22Rv1 (cell line): ENCODE measurements around the gene DTNA.

Source experiments
- H3K27ac ChIP-seq: fragments of 450-650 bp; 2 replicates; pipeline ENCODE4 v1.5.1; 2017
- CTCF ChIP-seq: fragments of 450-650 bp; IDR thresholded peaks from 2 replicates; pipeline ENCODE4 v1.5.1; 2017; ENCODE audit warnings: mild to moderate bottlenecking
- ZFX ChIP-seq: fragments of 450-650 bp; IDR thresholded peaks from 2 replicates; pipeline ENCODE4 v1.6.1; 2017; ENCODE audit warnings: antibody characterized with exemption, borderline replicate concordance

DTNA gene

GRCh38 chr18:34857320-34857719 is 147.2 kb downstream of the DTNA start:
- H3K27ac ChIP-seq = no peak overlapping the region
- TF ChIP-seq CTCF = no peak
- no peak for TF ChIP-seq ZFX

- H3K27ac ChIP-seq = no peak overlapping the region
- TF ChIP-seq CTCF (no peak), ZFX (no peak)
These were observed 148.1 kb downstream of the DTNA start for GRCh38 chr18:34858188-34858587.

- TF ChIP-seq ZFX = no peak
- no peak for TF ChIP-seq CTCF
- H3K27ac ChIP-seq = no peak overlapping the region
These were observed 149.4 kb downstream of the DTNA start for GRCh38 chr18:34859496-34859895.

DNA sequence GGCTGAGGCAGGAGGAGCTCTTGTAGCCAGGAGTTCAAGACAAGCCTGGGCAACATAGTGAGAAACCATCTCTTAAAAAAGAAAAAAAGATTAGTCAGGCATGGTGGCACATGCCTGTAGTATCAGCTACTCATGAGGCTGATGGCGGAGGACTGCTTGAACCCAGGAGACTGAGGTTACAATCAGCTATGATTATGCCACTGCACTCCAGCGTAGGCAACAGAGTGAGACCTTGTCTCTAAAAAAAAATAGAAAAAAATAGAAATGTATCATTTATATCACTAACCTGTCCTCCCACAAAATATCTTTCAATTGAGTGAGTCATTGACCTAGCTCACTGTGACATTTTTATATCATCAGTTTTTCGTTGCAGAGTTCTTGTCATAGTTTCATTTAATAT is 152.5 kb downstream of the DTNA start:
- H3K27ac ChIP-seq = no peak overlapping the region
- no peak for TF ChIP-seq ZFX
- TF ChIP-seq CTCF = no peak

GRCh38 chr18:34863702-34864101 is 153.6 kb downstream of the DTNA start:
- TF ChIP-seq ZFX (no peak), CTCF (no peak)
- no peak overlapping the region for H3K27ac ChIP-seq

- no peak for TF ChIP-seq CTCF
- TF ChIP-seq ZFX = no peak
- H3K27ac ChIP-seq = no peak overlapping the region
These were observed 154.9 kb downstream of the DTNA start for GRCh38 chr18:34864836-34865497.

DNA sequence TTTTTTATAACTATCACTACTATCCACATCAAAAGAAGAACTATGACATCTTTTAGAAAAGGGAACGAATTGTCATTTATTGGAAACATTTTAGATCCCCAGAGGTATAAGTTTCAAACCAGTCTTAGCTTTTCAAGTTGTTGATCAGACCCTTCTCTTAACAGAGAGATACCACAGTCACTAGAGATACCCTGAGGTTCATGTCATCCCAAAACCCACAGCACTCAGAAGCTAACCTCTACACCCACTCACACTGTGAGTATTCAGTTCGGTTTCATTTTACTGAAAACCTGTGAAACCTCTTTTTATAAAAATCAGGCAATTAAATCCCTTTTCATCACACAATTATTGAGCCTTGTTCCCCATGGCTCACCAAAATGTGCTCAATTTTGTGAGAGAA is 156.2 kb downstream of the DTNA start:
- no peak for TF ChIP-seq CTCF
- no peak for TF ChIP-seq ZFX
- no peak overlapping the region for H3K27ac ChIP-seq
